HG02884 (cell line): Measurements from ENCODE around the gene EXOC2.

Experiments used
- ATAC-seq: cut with Tn5 transposase; IDR thresholded peaks from one replicate; pipeline ENCODE4 v1.9.1; 2021; ENCODE audit warnings: mild to moderate bottlenecking, moderate library complexity; ENCODE audit not compliant: unreplicated experiment

Gene EXOC2

GRCh38 chr6:503610-504362 is 189.2 kb downstream of the EXOC2 start:
- ATAC-seq: no peak

GRCh38 chr6:502761-503160 is 190.2 kb downstream of the EXOC2 start:
- no peak for ATAC-seq

GRCh38 chr6:501891-502601 is 190.9 kb downstream of the EXOC2 start:
- no peak for ATAC-seq

- ATAC-seq: no peak
Observed at GRCh38 chr6:499617-500016, 193.3 kb downstream of the EXOC2 start.

GRCh38 chr6:498795-499231 is 194.1 kb downstream of the EXOC2 start:
- no peak for ATAC-seq

- no peak for ATAC-seq
Observed at GRCh38 chr6:497258-497657, 195.7 kb downstream of the EXOC2 start.

- ATAC-seq: no peak
Observed at GRCh38 chr6:496649-497048, 196.3 kb downstream of the EXOC2 start.

GRCh38 chr6:494394-494793 is 198.5 kb downstream of the EXOC2 start:
- ATAC-seq: no peak

- ATAC-seq: no peak
Observed at GRCh38 chr6:493840-494239, 199.1 kb downstream of the EXOC2 start.

- no peak for ATAC-seq
Observed at GRCh38 chr6:492816-493414, 200.0 kb downstream of the EXOC2 start.

GRCh38 chr6:492178-492577 is 200.8 kb downstream of the EXOC2 start:
- no peak for ATAC-seq

- ATAC-seq: no peak
Observed at GRCh38 chr6:491233-491632, 201.7 kb downstream of the EXOC2 start.

GRCh38 chr6:490251-491037 is 202.5 kb downstream of the EXOC2 start:
- ATAC-seq: peak; percentile 46

GRCh38 chr6:489762-490161 is 203.2 kb downstream of the EXOC2 start:
- ATAC-seq: no peak

GRCh38 chr6:489001-489400 is 203.9 kb downstream of the EXOC2 start:
- ATAC-seq: no peak

- no peak for ATAC-seq
Observed at GRCh38 chr6:487956-488355, 205.0 kb downstream of the EXOC2 start.

GRCh38 chr6:485655-486170 is 207.2 kb downstream of the EXOC2 start:
- no peak for ATAC-seq

- ATAC-seq: no peak
Observed at GRCh38 chr6:484746-485145, 208.2 kb downstream of the EXOC2 start.

GRCh38 chr6:484086-484745 is 208.7 kb downstream of the EXOC2 start:
- no peak for ATAC-seq

GRCh38 chr6:475314-475713 is 217.6 kb downstream of the EXOC2 start:
- ATAC-seq: no peak
